Measurements from ENCODE around the gene PTPRT. TPM values are rescaled to one million over a fixed set of nuclear protein-coding genes. Genes with fewer than 3 reads are reported as not detected.

Gene PTPRT
- total RNA-seq, 1 donor from 2014 or later: not detected

DNA sequence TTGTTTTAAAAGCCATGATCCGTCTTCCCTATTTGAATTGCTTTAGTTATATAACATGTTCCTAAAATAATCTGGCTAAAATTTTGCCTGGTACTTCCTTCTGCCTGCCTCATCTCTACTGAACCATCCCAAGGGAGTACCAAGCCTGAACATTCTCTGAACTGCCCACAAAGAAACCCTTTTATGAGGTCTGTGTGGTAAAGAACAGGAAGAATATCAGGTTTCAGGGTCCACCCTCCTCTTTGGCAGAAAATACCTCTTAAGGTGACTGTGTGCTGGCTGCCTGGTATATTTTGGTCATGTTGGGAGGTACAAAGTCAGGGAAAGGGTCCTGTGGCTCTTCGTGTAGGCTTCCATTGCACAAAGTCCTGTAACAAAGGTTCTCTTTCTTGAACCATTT lies 997.4 kb downstream of the PTPRT start:
- peaks cover 12% of the 10 kb centered on the region for H3K4me1 ChIP-seq
- H3K27ac ChIP-seq: no peak overlapping the region
- no peaks in the 10 kb centered on the region for H3K27me3 ChIP-seq
- no peak for TF ChIP-seq POLR2A (IDR thresholded peaks at IDR 0.05)
- TF ChIP-seq, protein P1, sequence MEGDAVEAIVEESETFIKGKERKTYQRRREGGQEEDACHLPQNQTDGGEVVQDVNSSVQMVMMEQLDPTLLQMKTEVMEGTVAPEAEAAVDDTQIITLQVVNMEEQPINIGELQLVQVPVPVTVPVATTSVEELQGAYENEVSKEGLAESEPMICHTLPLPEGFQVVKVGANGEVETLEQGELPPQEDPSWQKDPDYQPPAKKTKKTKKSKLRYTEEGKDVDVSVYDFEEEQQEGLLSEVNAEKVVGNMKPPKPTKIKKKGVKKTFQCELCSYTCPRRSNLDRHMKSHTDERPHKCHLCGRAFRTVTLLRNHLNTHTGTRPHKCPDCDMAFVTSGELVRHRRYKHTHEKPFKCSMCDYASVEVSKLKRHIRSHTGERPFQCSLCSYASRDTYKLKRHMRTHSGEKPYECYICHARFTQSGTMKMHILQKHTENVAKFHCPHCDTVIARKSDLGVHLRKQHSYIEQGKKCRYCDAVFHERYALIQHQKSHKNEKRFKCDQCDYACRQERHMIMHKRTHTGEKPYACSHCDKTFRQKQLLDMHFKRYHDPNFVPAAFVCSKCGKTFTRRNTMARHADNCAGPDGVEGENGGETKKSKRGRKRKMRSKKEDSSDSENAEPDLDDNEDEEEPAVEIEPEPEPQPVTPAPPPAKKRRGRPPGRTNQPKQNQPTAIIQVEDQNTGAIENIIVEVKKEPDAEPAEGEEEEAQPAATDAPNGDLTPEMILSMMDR (IDR thresholded peaks at IDR 0.05): no peak
- no peak for TF ChIP-seq POLR2AphosphoS5 (IDR thresholded peaks at IDR 0.05; ENCODE audit: insufficient read depth in 1 of 2, low read depth in 1 of 2)
- H3K9me3 ChIP-seq: no peaks in the 10 kb centered on the region
- no peaks in the 10 kb centered on the region for H3K36me3 ChIP-seq
- no peak for DNase-seq (ENCODE audit: extremely low spot score in 2 of 2)
- intact Hi-C loops (cut with DNase I): no loop called here
- H3K4me3 ChIP-seq: no peak overlapping the region

DNA sequence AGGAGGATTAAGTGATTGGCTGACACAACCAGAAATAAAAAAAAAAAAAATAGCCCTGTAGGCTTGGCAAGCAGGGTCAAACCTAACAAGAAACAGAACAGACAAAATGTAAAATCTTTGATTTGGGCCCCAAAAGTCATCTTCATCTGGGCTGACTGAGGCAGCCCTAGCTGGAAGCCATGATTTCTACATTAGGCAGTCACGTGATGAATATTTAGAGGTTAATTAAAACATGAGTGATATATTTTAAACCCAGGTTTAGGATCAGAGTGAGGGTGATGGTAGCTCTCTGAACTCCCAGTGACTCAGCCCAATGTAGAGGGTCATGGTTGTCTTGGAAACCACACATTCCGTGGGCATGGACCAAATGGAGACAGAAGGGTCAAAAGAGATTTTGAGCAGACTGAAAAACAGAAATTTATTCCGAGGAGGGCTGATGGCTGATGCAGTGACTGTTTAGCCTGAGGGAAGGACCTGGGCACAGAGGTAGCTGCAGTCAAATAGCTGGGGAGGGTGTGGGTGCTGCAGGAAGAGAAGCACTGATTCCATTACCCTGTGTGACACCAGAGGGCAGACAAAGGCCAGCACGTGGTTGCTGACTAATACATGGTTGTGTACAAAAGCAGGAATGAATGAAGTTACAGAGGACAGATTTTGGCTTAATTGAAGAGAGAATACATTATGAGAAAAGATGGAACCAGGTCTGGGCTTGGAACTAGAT lies 998.4 kb downstream of the PTPRT start:
- H3K4me3 ChIP-seq: no peak overlapping the region
- no peak for TF ChIP-seq POLR2A (IDR thresholded peaks at IDR 0.05)
- TF ChIP-seq, protein P1 (IDR thresholded peaks at IDR 0.05): no peak
- TF ChIP-seq POLR2AphosphoS5 (IDR thresholded peaks at IDR 0.05; ENCODE audit: insufficient read depth in 1 of 2, low read depth in 1 of 2): no peak
- H3K9me3 ChIP-seq: no peaks in the 10 kb centered on the region
- intact Hi-C loops (cut with DNase I): no loop called here
- H3K36me3 ChIP-seq: no peaks in the 10 kb centered on the region
- H3K4me1 ChIP-seq: peaks cover 12% of the 10 kb centered on the region
- DNase-seq (ENCODE audit: extremely low spot score in 2 of 2): no peak
- no peak overlapping the region for H3K27ac ChIP-seq
- H3K27me3 ChIP-seq: no peaks in the 10 kb centered on the region

DNA sequence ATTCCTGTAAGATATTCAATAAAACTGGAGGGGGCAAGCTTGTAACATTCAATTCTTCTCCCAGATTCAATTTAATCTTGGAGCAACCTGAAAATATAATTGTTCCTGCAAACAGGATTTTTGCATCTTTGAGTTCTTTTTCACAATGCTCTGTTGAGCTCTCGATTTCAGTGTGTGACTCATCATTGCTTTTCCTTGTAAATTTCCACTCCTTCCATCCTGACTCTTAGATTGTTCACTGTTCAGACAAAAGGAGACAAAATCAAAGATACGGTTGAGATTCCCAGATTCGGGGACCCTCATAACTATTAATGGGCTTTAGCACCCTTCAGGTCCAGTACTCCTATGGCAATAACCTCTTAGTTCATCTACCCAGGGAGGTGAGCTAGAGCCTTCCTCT lies 999.6 kb downstream of the PTPRT start:
- intact Hi-C loops (cut with DNase I): no loop called here
- peaks cover 12% of the 10 kb centered on the region for H3K4me1 ChIP-seq
- no peak overlapping the region for H3K27ac ChIP-seq
- TF ChIP-seq POLR2A (IDR thresholded peaks at IDR 0.05) (no peak), POLR2AphosphoS5 (IDR thresholded peaks at IDR 0.05; ENCODE audit: insufficient read depth in 1 of 2, low read depth in 1 of 2) (no peak)
- TF ChIP-seq, protein P1 (IDR thresholded peaks at IDR 0.05): no peak
- H3K36me3 ChIP-seq: no peaks in the 10 kb centered on the region
- H3K27me3 ChIP-seq: no peaks in the 10 kb centered on the region
- no peak overlapping the region for H3K4me3 ChIP-seq
- H3K9me3 ChIP-seq: no peaks in the 10 kb centered on the region
- DNase-seq (ENCODE audit: extremely low spot score in 2 of 2): no peak

DNA sequence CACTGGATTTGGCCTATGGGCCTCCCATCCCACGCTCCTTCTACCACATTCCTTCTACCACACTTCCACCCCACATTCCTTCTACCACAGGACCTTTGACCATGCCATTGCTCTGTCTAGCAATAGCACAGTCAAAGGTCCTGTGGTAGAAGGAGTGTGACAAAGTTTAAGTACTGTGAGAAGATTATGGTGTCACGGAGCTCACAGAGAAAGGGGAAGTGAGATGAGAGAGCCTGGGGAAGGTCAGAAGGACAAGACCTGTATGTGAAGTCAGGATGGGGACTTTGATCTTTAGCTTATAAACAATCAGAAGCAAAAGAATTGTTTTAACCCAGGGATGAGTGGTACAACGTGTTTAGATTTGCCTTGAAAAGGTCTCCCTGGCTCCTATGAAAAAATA lies 1003.4 kb downstream of the PTPRT start:
- intact Hi-C loops (cut with DNase I): no loop called here
- no peaks in the 10 kb centered on the region for H3K9me3 ChIP-seq
- no peak overlapping the region for H3K27ac ChIP-seq
- H3K27me3 ChIP-seq: no peaks in the 10 kb centered on the region
- no peak overlapping the region for H3K4me3 ChIP-seq
- H3K4me1 ChIP-seq: peaks cover 12% of the 10 kb centered on the region
- no peaks in the 10 kb centered on the region for H3K36me3 ChIP-seq
- no peak for DNase-seq (ENCODE audit: extremely low spot score in 2 of 2)
- TF ChIP-seq, protein P1 (IDR thresholded peaks at IDR 0.05): no peak
- TF ChIP-seq POLR2A (IDR thresholded peaks at IDR 0.05) (no peak), POLR2AphosphoS5 (IDR thresholded peaks at IDR 0.05; ENCODE audit: insufficient read depth in 1 of 2, low read depth in 1 of 2) (no peak)

DNA sequence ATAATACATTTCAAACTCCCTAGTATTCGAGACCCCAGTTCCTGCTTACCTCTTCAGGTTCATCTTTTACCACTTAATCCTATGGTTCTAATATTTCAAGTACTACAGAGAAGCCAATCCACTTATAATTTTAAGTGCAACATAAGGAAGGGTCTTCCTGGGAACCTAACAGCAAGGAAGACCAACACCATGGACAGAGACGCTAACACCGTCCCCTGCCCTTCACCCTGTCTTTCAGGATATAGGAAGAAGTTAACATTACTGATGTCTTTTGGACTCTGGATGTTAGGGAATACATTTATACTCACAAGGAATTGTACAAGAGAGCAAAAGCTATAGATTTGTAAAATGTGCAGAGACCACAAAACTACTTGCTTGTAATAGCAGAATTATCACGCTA lies 1006.6 kb downstream of the PTPRT start:
- no peak for DNase-seq (ENCODE audit: extremely low spot score in 2 of 2)
- H3K4me3 ChIP-seq: no peak overlapping the region
- no peaks in the 10 kb centered on the region for H3K9me3 ChIP-seq
- intact Hi-C loops (cut with DNase I): no loop called here
- no peaks in the 10 kb centered on the region for H3K4me1 ChIP-seq
- TF ChIP-seq POLR2AphosphoS5 (IDR thresholded peaks at IDR 0.05; ENCODE audit: insufficient read depth in 1 of 2, low read depth in 1 of 2): no peak
- TF ChIP-seq, protein P1 (IDR thresholded peaks at IDR 0.05): no peak
- no peak for TF ChIP-seq POLR2A (IDR thresholded peaks at IDR 0.05)
- H3K27me3 ChIP-seq: no peaks in the 10 kb centered on the region
- H3K36me3 ChIP-seq: no peaks in the 10 kb centered on the region
- no peak overlapping the region for H3K27ac ChIP-seq
